Measurements from ENCODE around the gene GXYLT2.
"Not testable (repeated sequence)": the region's sequence is repeated elsewhere in the genome, so short reads cannot be mapped to it uniquely, and the experiment has no call there.

Gene GXYLT2

DNA sequence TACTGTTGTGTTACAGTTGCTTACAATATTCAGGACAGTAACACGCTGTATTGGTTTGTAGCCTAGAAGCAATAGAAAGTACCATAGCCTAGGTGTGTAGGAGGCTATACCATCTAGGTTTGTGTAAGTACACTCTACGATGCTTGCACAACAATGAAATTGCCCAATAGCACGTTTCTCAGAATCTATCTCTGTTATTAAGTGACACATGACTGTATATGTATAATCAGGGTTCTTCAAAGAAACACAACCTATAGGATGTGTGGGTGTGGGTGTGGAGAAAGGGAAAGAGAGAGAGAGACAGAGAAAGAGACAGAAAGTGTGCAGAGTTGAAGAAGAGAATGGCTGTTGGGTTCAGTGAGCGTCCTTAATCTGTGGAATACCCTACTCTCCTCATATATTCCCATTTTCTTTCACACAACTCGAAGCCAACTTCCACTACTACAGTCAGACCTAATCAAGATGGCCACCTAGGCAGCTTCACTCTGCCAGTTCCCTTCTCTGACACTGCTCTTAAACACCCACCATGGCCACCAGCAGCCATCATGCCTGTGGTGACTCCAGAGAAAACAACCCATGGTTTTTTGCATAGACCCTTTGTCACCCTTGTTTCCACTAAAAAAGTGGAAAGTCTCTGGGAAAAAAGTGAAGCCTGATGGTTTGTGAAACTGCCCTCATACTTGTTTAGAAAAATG, 103.0 kb downstream of the GXYLT2 start:
- H3K4me3 ChIP-seq (ENCODE audit: low read depth in 1 of 2, low read length in 2 of 2), result no peak overlapping the region
- no peak overlapping the region for H3K27ac ChIP-seq (ENCODE audit: low read depth, low read length)
- H3K9me3 ChIP-seq (ENCODE audit: control insufficient read depth in 1 of 2, low read length in 2 of 2), result no peaks in the 10 kb centered on the region
- no peak overlapping the region for H3K9ac ChIP-seq (ENCODE audit: low read depth in 1 of 2, low read length in 2 of 2)
- no peaks in the 10 kb centered on the region for H3K4me1 ChIP-seq (ENCODE audit: control insufficient read depth in 1 of 2, insufficient read depth in 2 of 2, low read length in 2 of 2)
- no peaks in the 10 kb centered on the region for H3K36me3 ChIP-seq (ENCODE audit: control insufficient read depth in 1 of 2, insufficient read depth in 2 of 2, low read length in 2 of 2)
- no peaks in the 10 kb centered on the region for H3K27me3 ChIP-seq (ENCODE audit: control insufficient read depth in 1 of 2, insufficient read depth in 2 of 2, low read length in 2 of 2)

DNA sequence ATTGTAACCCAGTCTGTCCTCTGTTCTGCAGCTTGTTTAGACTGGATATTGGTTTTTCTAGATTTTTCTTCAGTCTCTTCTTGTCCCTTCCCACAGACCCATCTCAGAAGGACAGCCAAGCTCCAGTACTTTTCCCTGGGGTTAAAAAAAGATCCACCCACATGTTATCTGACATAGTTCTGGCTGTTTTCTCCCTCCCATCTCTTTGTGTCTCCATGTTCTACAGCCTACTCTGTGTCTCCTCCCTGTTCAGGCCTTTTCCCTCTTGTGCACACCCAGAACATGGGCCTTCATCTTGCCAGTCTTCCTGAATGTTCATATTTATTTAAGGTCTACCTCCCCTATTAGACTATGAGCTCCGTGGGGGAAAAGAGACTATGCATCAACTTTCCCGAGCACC, 103.7 kb downstream of the GXYLT2 start:
- H3K36me3 ChIP-seq (ENCODE audit: control insufficient read depth in 1 of 2, insufficient read depth in 2 of 2, low read length in 2 of 2), result no peaks in the 10 kb centered on the region
- no peaks in the 10 kb centered on the region for H3K27me3 ChIP-seq (ENCODE audit: control insufficient read depth in 1 of 2, insufficient read depth in 2 of 2, low read length in 2 of 2)
- H3K4me1 ChIP-seq (ENCODE audit: control insufficient read depth in 1 of 2, insufficient read depth in 2 of 2, low read length in 2 of 2), result peaks cover 0 to 4% of the 10 kb centered on the region in 2 donors
- H3K9me3 ChIP-seq (ENCODE audit: control insufficient read depth in 1 of 2, low read length in 2 of 2), result no peaks in the 10 kb centered on the region
- no peak overlapping the region for H3K9ac ChIP-seq (ENCODE audit: low read depth in 1 of 2, low read length in 2 of 2)
- H3K27ac ChIP-seq (ENCODE audit: low read depth, low read length), result no peak overlapping the region
- no peak overlapping the region for H3K4me3 ChIP-seq (ENCODE audit: low read depth in 1 of 2, low read length in 2 of 2)

DNA sequence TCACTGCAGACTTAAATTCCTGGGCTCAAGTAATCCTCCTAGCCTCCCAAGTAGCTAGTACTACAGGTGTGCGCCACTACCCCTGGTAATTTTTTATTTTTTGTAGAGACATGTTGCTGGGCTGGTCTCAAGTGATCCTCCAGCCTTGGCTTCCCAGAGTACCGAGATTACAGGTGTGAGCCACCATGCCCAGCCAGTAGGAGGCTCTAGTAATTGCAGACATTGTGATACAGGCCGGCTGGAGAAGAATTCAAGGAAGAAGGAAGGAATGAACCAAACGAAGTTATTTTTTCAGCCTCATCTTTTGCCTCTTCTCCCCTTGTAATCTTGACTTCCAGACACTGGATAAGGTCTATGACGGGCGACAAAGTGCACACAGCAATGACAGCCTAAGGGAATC, 105.5 kb downstream of the GXYLT2 start:
- H3K36me3 ChIP-seq (ENCODE audit: control insufficient read depth in 1 of 2, insufficient read depth in 2 of 2, low read length in 2 of 2), result no peaks in the 10 kb centered on the region

DNA sequence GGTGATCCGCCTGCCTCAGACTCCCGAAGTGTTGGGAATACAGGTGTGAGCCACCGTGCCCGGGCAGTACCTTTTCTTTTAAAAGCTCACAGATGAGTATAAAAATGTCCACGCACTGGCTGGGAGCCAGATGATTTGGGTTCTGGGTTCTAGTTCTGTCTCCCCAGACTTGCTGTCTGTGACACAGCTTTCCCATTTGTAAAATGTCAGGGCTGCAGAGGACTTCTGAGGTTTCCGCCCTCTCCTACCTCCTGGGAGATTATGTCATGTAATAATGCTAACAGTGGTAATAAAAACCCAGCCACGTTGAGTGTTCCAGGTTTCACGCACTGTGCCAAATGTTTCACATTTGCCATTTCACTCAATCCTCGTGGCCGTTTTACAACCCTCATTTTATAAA, 107.5 kb downstream of the GXYLT2 start:
- Histone ChIP-seq H3K27me3 (ENCODE audit: control insufficient read depth in 1 of 2, insufficient read depth in 2 of 2, low read length in 2 of 2) (no peaks in the 10 kb centered on the region), H3K36me3 (ENCODE audit: control insufficient read depth in 1 of 2, insufficient read depth in 2 of 2, low read length in 2 of 2) (no peaks in the 10 kb centered on the region), H3K4me3 (ENCODE audit: low read depth in 1 of 2, low read length in 2 of 2) (no peak overlapping the region), H3K4me1 (ENCODE audit: control insufficient read depth in 1 of 2, insufficient read depth in 2 of 2, low read length in 2 of 2) (peaks cover 19 to 29% of the 10 kb centered on the region in 2 donors), H3K9ac (ENCODE audit: low read depth in 1 of 2, low read length in 2 of 2) (no peak overlapping the region), H3K27ac (ENCODE audit: low read depth, low read length) (no peak overlapping the region), H3K9me3 (ENCODE audit: control insufficient read depth in 1 of 2, low read length in 2 of 2) (no peaks in the 10 kb centered on the region)

More for the DNA sequence above, 105.5 kb downstream of the GXYLT2 start:
- no peaks in the 10 kb centered on the region for H3K27me3 ChIP-seq (ENCODE audit: control insufficient read depth in 1 of 2, insufficient read depth in 2 of 2, low read length in 2 of 2)
- H3K4me3 ChIP-seq (ENCODE audit: low read depth in 1 of 2, low read length in 2 of 2), result no peak overlapping the region
- peaks cover 2 to 10% of the 10 kb centered on the region in 2 donors for H3K4me1 ChIP-seq (ENCODE audit: control insufficient read depth in 1 of 2, insufficient read depth in 2 of 2, low read length in 2 of 2)
- H3K27ac ChIP-seq (ENCODE audit: low read depth, low read length), result no peak overlapping the region
- no peak overlapping the region for H3K9ac ChIP-seq (ENCODE audit: low read depth in 1 of 2, low read length in 2 of 2)
- H3K9me3 ChIP-seq (ENCODE audit: control insufficient read depth in 1 of 2, low read length in 2 of 2), result no peaks in the 10 kb centered on the region

DNA sequence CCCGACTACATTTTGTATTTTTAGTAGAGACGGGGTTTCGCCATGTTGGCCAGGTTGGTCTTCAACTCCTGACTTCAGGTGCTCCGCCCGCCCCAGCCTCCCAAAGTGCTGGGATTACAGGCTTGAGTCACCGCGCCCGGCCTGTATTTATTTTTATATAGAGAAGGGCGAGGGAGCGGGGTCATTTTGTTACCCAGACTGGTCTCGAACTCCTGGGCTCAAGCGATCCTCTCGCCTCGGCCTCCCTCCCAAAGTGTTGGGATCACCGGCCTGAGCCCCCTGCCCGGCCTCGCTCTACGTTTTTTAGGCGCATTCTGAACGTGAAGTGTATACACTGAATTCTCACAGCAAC, 108.3 kb downstream of the GXYLT2 start:
- peaks cover 0 to 4% of the 10 kb centered on the region in 2 donors for H3K36me3 ChIP-seq (ENCODE audit: control insufficient read depth in 1 of 2, insufficient read depth in 2 of 2, low read length in 2 of 2)
- H3K27ac ChIP-seq (ENCODE audit: low read depth, low read length), result peak overlapping the region; percentile 90
- H3K9ac ChIP-seq (ENCODE audit: low read depth in 1 of 2, low read length in 2 of 2), result peak overlapping the region; percentile 83 to 93
- H3K9me3 ChIP-seq (ENCODE audit: control insufficient read depth in 1 of 2, low read length in 2 of 2), result no peaks in the 10 kb centered on the region
- no peaks in the 10 kb centered on the region for H3K27me3 ChIP-seq (ENCODE audit: control insufficient read depth in 1 of 2, insufficient read depth in 2 of 2, low read length in 2 of 2)
- H3K4me1 ChIP-seq (ENCODE audit: control insufficient read depth in 1 of 2, insufficient read depth in 2 of 2, low read length in 2 of 2), result peaks cover 19 to 35% of the 10 kb centered on the region in 2 donors
- H3K4me3 ChIP-seq (ENCODE audit: low read depth in 1 of 2, low read length in 2 of 2), result peak overlapping the region; percentile 76 to 88

DNA sequence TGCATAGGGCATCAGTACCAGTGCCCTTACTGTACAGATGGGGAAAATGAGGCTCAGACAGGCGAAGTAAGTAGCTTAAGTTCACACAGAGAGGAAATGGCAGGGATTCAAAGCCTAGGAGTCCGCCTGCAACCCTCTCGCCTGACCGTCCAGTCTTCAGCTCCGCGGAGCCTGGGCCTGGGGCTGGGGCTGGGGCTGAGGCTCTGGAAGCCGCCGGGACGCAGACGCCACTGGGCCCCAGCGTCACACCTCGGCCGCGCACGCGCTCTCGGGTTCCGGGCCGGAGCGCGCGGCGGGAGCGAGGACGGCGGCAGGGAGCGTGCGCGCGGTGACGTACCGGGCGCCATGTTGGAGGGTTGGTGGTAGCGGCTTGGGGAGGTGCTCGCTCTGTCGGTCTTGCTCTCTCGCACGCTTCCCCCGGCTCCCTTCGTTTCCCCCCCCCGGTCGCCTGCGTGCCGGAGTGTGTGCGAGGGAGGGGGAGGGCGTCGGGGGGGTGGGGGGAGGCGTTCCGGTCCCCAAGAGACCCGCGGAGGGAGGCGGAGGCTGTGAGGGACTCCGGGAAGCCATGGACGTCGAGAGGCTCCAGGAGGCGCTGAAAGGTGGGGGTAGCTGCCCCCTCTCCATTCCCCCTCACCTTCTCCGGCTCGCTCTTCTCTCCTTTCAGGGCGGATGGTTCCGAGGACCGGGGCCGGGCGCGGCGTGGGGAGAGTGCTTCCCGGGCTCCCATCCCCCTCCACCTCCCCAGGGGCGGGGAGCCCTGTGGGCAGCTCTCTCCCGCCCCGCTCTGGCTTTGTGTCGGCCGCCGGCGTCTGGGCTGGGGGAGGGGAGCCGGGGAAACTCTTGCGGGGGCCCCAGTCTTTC, 108.9 kb downstream of the GXYLT2 start, which contains the start of gene PPP4R2:
Gene PPP4R2 (plus strand): TSS at position 339 of the 861 bp plus-strand sequence. CDS start 227 bp downstream, at position 566.
- H3K27ac ChIP-seq (ENCODE audit: low read depth, low read length), result peak within 1 kb of the TSS; percentile 90
- H3K36me3 ChIP-seq (ENCODE audit: control insufficient read depth in 1 of 2, insufficient read depth in 2 of 2, low read length in 2 of 2), result peaks cover 0 to 10% of the 10 kb centered on the region in 2 donors
- H3K9ac ChIP-seq (ENCODE audit: low read depth in 1 of 2, low read length in 2 of 2), result peak within 1 kb of the TSS; percentile 83 to 93
- no peaks in the 10 kb centered on the region for H3K27me3 ChIP-seq (ENCODE audit: control insufficient read depth in 1 of 2, insufficient read depth in 2 of 2, low read length in 2 of 2)
- peaks cover 19 to 40% of the 10 kb centered on the region in 2 donors for H3K4me1 ChIP-seq (ENCODE audit: control insufficient read depth in 1 of 2, insufficient read depth in 2 of 2, low read length in 2 of 2)
- H3K4me3 ChIP-seq (ENCODE audit: low read depth in 1 of 2, low read length in 2 of 2), result peak within 1 kb of the TSS; percentile 76 to 88
- H3K9me3 ChIP-seq (ENCODE audit: control insufficient read depth in 1 of 2, low read length in 2 of 2), result no peaks in the 10 kb centered on the region

DNA sequence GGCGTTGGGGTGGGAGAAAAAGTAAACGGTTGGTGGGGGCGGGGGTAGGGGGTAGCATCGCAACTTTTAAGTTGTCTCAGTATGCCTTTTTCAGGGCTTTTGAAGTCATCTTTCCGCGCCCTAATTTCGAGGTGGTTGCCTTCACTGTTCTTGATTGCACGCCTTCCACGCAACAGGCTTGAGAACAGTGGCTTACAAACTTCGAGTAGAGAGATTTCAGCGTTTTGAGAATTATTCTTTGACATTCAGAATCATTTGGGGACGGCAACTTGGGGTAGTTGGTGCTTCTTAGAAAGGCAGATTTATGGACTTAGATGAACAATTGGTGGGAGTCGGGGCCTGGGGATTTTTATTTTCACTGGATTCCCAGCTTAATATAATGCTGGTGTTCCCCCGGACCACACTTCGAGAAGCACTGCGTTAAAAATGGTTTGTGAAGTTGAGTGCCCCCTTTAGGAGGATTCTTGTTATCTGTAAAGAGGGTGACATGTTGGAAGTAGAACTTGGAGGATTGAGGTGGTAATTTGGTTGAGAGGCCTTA, 109.6 kb downstream of the GXYLT2 start:
- H3K9me3 ChIP-seq (ENCODE audit: control insufficient read depth in 1 of 2, low read length in 2 of 2), result no peaks in the 10 kb centered on the region
- peaks cover 0 to 12% of the 10 kb centered on the region in 2 donors for H3K36me3 ChIP-seq (ENCODE audit: control insufficient read depth in 1 of 2, insufficient read depth in 2 of 2, low read length in 2 of 2)
- H3K4me3 ChIP-seq (ENCODE audit: low read depth in 1 of 2, low read length in 2 of 2), result peak overlapping the region; percentile 76 to 88
- peaks cover 24 to 46% of the 10 kb centered on the region in 2 donors for H3K4me1 ChIP-seq (ENCODE audit: control insufficient read depth in 1 of 2, insufficient read depth in 2 of 2, low read length in 2 of 2)
- no peaks in the 10 kb centered on the region for H3K27me3 ChIP-seq (ENCODE audit: control insufficient read depth in 1 of 2, insufficient read depth in 2 of 2, low read length in 2 of 2)
- H3K9ac ChIP-seq (ENCODE audit: low read depth in 1 of 2, low read length in 2 of 2), result peak overlapping the region; percentile 65 to 83
- peak overlapping the region; percentile 90 for H3K27ac ChIP-seq (ENCODE audit: low read depth, low read length)

DNA sequence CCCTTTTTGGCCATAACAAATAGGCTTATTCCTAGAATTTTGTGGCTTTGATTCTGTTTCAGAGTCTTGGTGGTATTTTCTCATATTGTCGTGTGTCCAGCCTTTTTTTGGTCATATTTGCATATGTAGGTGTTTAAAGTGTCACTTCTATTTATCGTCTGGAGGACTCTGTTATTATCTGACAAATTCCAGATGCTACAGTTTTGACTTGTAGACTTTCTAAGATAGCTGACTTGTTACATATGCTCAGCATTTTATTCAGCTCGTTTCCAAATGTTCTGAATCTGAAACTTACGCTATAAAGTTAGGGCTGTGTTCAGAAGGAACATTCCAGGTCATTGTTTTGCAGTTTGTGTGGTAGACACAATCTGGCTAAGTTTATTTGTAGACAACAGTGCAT, 110.6 kb downstream of the GXYLT2 start:
- Histone ChIP-seq H3K4me3 (ENCODE audit: low read depth in 1 of 2, low read length in 2 of 2) (peak overlapping the region; percentile 76 to 88), H3K9ac (ENCODE audit: low read depth in 1 of 2, low read length in 2 of 2) (peak overlapping the region; percentile 7 to 57), H3K36me3 (ENCODE audit: control insufficient read depth in 1 of 2, insufficient read depth in 2 of 2, low read length in 2 of 2) (peaks cover 0 to 12% of the 10 kb centered on the region in 2 donors), H3K4me1 (ENCODE audit: control insufficient read depth in 1 of 2, insufficient read depth in 2 of 2, low read length in 2 of 2) (peaks cover 24 to 46% of the 10 kb centered on the region in 2 donors), H3K9me3 (ENCODE audit: control insufficient read depth in 1 of 2, low read length in 2 of 2) (no peaks in the 10 kb centered on the region), H3K27me3 (ENCODE audit: control insufficient read depth in 1 of 2, insufficient read depth in 2 of 2, low read length in 2 of 2) (no peaks in the 10 kb centered on the region), H3K27ac (ENCODE audit: low read depth, low read length) (no peak overlapping the region)

DNA sequence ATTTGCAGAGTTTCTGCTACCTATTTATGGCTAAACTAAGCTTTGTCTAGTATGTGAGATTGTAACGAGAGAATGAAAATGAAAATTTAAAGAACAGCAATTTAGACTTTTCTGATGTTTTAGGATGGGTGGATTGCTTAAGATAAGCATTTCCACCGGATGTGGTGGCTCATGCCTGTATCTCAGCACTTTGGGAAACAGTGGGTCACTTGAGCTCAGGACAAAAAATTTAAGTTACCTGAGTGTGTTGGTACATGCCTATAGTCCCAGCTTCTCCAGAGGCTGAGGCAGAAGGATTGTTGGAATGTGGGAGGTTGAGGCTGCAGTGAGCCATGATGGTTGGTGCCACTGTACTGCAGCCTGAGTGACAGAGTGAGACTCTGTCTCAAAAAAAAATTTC, 112.1 kb downstream of the GXYLT2 start:
- Histone ChIP-seq H3K4me3 (ENCODE audit: low read depth in 1 of 2, low read length in 2 of 2) (peak overlapping the region; percentile 36 to 41), H3K9me3 (ENCODE audit: control insufficient read depth in 1 of 2, low read length in 2 of 2) (no peaks in the 10 kb centered on the region), H3K4me1 (ENCODE audit: control insufficient read depth in 1 of 2, insufficient read depth in 2 of 2, low read length in 2 of 2) (peaks cover 24 to 46% of the 10 kb centered on the region in 2 donors), H3K27ac (ENCODE audit: low read depth, low read length) (no peak overlapping the region), H3K36me3 (ENCODE audit: control insufficient read depth in 1 of 2, insufficient read depth in 2 of 2, low read length in 2 of 2) (peaks cover 0 to 12% of the 10 kb centered on the region in 2 donors), H3K9ac (ENCODE audit: low read depth in 1 of 2, low read length in 2 of 2) (peak overlapping the region in 1 of 2 donors; percentile 7), H3K27me3 (ENCODE audit: control insufficient read depth in 1 of 2, insufficient read depth in 2 of 2, low read length in 2 of 2) (no peaks in the 10 kb centered on the region)

DNA sequence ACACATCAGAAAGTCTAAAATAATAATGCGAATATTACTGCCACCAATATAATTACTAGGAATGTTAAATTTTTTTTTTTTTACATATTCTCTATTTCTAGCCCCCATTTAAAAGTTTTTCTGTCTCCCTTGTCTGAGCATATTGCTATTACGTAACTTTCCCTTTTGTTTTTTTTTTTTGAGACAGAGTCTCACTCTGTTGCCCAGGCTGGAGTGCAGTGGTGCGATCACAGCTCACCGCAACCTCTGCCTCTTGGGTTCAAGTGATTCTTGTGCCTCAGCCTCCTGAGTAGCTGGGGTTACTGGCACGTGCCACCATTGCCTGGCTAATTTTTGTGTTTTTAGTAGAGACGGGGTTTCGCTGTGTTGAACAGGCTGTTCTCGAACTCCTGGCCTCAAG, 115.2 kb downstream of the GXYLT2 start:
- H3K9ac ChIP-seq (ENCODE audit: low read depth in 1 of 2, low read length in 2 of 2); H3K27me3 ChIP-seq (ENCODE audit: control insufficient read depth in 1 of 2, insufficient read depth in 2 of 2, low read length in 2 of 2); H3K4me3 ChIP-seq (ENCODE audit: low read depth in 1 of 2, low read length in 2 of 2); H3K9me3 ChIP-seq (ENCODE audit: control insufficient read depth in 1 of 2, low read length in 2 of 2); H3K27ac ChIP-seq (ENCODE audit: low read depth, low read length): not testable (repeated sequence)
- peaks cover 0 to 33% of the 10 kb centered on the region in 2 donors for H3K36me3 ChIP-seq (ENCODE audit: control insufficient read depth in 1 of 2, insufficient read depth in 2 of 2, low read length in 2 of 2)
- H3K4me1 ChIP-seq (ENCODE audit: control insufficient read depth in 1 of 2, insufficient read depth in 2 of 2, low read length in 2 of 2), result peaks cover 24 to 39% of the 10 kb centered on the region in 2 donors
